K562 (cell line): ENCODE data around the gene OTULINL. TPM values are rescaled to one million over a fixed set of nuclear protein-coding genes. Genes with fewer than 3 reads are reported as not detected.

Experiments used
- ATAC-seq: fragments of 200-7000 bp; cut with Tn5 transposase; 3 replicates; pipeline ENCODE4 v1.9.1; 2020; ENCODE audit warnings: moderate library complexity
- BruUV-seq: library from RNA; stranded (reverse); fragments of 400-500 nt; replicated peaks from 2 replicates; lab custom pipeline; 2021; lab: Mats Ljungman, UMichigan
- CTCF ChIA-PET: fragments of 300-600 bp; formaldehyde crosslinking; extraction: SDS; loops from one replicate; lab custom pipeline; 2021; ENCODE audit warnings: low intra/inter-chr PET ratio; lab: Yijun Ruan, JAX
- POLR2A ChIA-PET: fragments of 300-600, 350-650 bp; sonication (Branson Sonifier 250); formaldehyde crosslinking; extraction: SDS; loops from one replicate; lab custom pipeline; 2021; ENCODE audit warnings: antibody characterized with exemption, inconsistent platforms; lab: Yijun Ruan, JAX
- DNase-seq, 4 experiments: peaks; one replicate each; pipeline versions ENCODE4 v3.0.0 to v3.0.0-alpha.2; 2011 to 2018; ENCODE audit warnings: low spot score in 3 of 4, mixed read lengths in 3 of 4; ENCODE audit errors: extremely low read depth in 1 of 4
- FAIRE-seq: peaks from 2 replicates; lab custom pipeline; 2011; peaks lifted over from hg19 to GRCh38; lab: Jason Lieb, UNC
- H2AFZ ChIP-seq: 2 replicates; pipeline ENCODE4 v1.6.0; 2011; ENCODE audit warnings: low read depth, low read length, control low read depth, inconsistent platforms
- H3K27ac ChIP-seq: fragments of 200-600 bp; 3 replicates; pipeline ENCODE4 v1.8.0; 2011; ENCODE audit warnings: low read depth, mild to moderate bottlenecking, control low read depth, inconsistent platforms, low read length, moderate library complexity, mixed read lengths; ENCODE audit errors: extremely low read depth
- H3K27me3 ChIP-seq, 2 experiments: fragments of 300-600 bp in 1 of 2; 2 replicates in 1 of 2; 3 replicates in 1 of 2; pipeline versions ENCODE4 v1.6.0 to v1.8.0; 2011; ENCODE audit warnings: inconsistent platforms in 2 of 2, low read length in 2 of 2, mild to moderate bottlenecking in 1 of 2, mixed read lengths in 1 of 2, moderate library complexity in 1 of 2; ENCODE audit not compliant: control insufficient read depth in 2 of 2, insufficient read depth in 2 of 2
- H3K36me3 ChIP-seq: fragments of 300-600 bp; 3 replicates; pipeline ENCODE4 v1.8.0; 2011; ENCODE audit warnings: mild to moderate bottlenecking, low read length, inconsistent platforms; ENCODE audit not compliant: control insufficient read depth, insufficient read depth
- H3K4me1 ChIP-seq, 2 experiments: fragments of 200-600 bp in 1 of 2; replicated peaks in 1 of 2; 2 replicates in 1 of 2; 3 replicates in 1 of 2; pipeline versions ENCODE4 v1.5.1 to v1.8.0; 2011; ENCODE audit warnings: inconsistent platforms in 2 of 2, low read length in 2 of 2, mild to moderate bottlenecking in 1 of 2, mixed read lengths in 1 of 2, moderate library complexity in 1 of 2; ENCODE audit not compliant: control insufficient read depth in 2 of 2, insufficient read depth in 2 of 2
- H3K4me2 ChIP-seq: 2 replicates; pipeline ENCODE4 v1.6.1; 2011; ENCODE audit warnings: low read length, control low read depth, inconsistent platforms, mixed read lengths; ENCODE audit not compliant: insufficient read depth
- H3K4me3 ChIP-seq: fragments of 200-600 bp; sonication (generic), shearing (Covaris generic); 2 replicates; pipeline ENCODE4 v1.5.1; 2016; ENCODE audit warnings: control low read depth, inconsistent platforms
- H3K79me2 ChIP-seq: fragments of 200-600 bp; 3 replicates; pipeline ENCODE4 v1.8.0; 2011; ENCODE audit warnings: low read length, inconsistent platforms; ENCODE audit not compliant: control insufficient read depth, insufficient read depth
- H3K9ac ChIP-seq, 2 experiments: 2 replicates each; pipeline versions ENCODE4 v1.6.0 to v1.6.1; 2011; ENCODE audit warnings: low read depth in 2 of 2, low read length in 2 of 2, control low read depth in 1 of 2, inconsistent platforms in 1 of 2, mild to moderate bottlenecking in 1 of 2, mixed read lengths in 1 of 2; ENCODE audit not compliant: insufficient read depth in 1 of 2
- H3K9me1 ChIP-seq: one replicate; pipeline ENCODE4 v1.6.0; 2011; ENCODE audit warnings: inconsistent platforms, mild to moderate bottlenecking, low read length, moderate library complexity; ENCODE audit not compliant: control insufficient read depth, insufficient read depth
- H3K9me3 ChIP-seq: replicated peaks from 2 replicates; pipeline ENCODE4 v1.5.1; 2011; ENCODE audit warnings: low read depth, low read length, inconsistent platforms; ENCODE audit not compliant: control insufficient read depth, insufficient read depth
- H4K20me1 ChIP-seq: replicated peaks from 2 replicates; pipeline ENCODE4 v1.6.1; 2011; ENCODE audit warnings: low read length, inconsistent platforms, mixed read lengths; ENCODE audit not compliant: control insufficient read depth, insufficient read depth
- MCM2 ChIP-seq: fragments of 450-650 bp; IDR thresholded peaks from 2 replicates; pipeline ENCODE4 v1.6.1; 2017; ENCODE audit warnings: low read depth, mild to moderate bottlenecking
- NR2C2 ChIP-seq, 2 experiments: fragments of 200-800 bp in 1 of 2; sonication (Bioruptor generic) in 1 of 2; sonication (generic) in 1 of 2; formaldehyde crosslinking in 1 of 2; IDR thresholded peaks; 2 replicates each; pipeline versions ENCODE4 v1.6.1 to v1.8.0; 2016 to 2022; ENCODE audit warnings: mild to moderate bottlenecking in 1 of 2, missing compliant biosample characterization in 1 of 2, missing genetic modification characterization in 1 of 2, missing genetic modification reagents in 1 of 2
- SPI1 ChIP-seq: IDR thresholded peaks from 2 replicates; pipeline ENCODE4 v1.6.1; 2011; ENCODE audit warnings: low read depth, low read length, control low read depth, borderline replicate concordance
- ZNF444 ChIP-seq: fragments of 250-450 bp; sonication (Bioruptor Pico); IDR thresholded peaks from 2 replicates; pipeline ENCODE4 v1.4.0; 2020; ENCODE audit warnings: mild to moderate bottlenecking, moderate library complexity
- WGBS: fragments of 100-300 bp; shearing (Covaris generic); methylation state at CpG from one replicate; pipeline ENCODE4 v1.1.6; 2016; ENCODE audit warnings: low coverage, mixed read lengths; ENCODE audit not compliant: insufficient coverage; ENCODE audit errors: missing lambda C conversion rate; 5-methylcytosine and 5-hydroxymethylcytosine counted together
- in situ Hi-C: fragments of 300-500 bp; cut with MboI; formaldehyde crosslinking; loops from 4 replicates; pipeline ENCODE4 v1.15.0; 2018; ENCODE audit warnings: inconsistent platforms, mixed read lengths
- intact Hi-C: fragments of 100-400 bp; cut with micrococcal nuclease; formaldehyde crosslinking; loops from 2 replicates; pipeline ENCODE4 v1.14.2; 2022
- polyA plus RNA-seq, 8 experiments: library from polyadenylated mRNA; depleted of rRNA in 4 of 8; stranded (reverse) in 5 of 8; unstranded in 3 of 8; fragments of >200 nt; fragmentation: Nextera tagmentation in 2 of 8; fragmentation: Illumina TruSeq in 1 of 8; extraction: Ambion mirVana in 2 of 8; extraction: Trizol in 1 of 8; gene quantifications; 2 replicates each; pipeline versions ENCODE4 v1.2.1 to v1.2.3, GENCODE V29; 2011 to 2014; ENCODE audit warnings: inconsistent platforms in 1 of 8, missing spikeins in 1 of 8
- total RNA-seq, 7 experiments: library from RNA; depleted of rRNA in 6 of 7; stranded (reverse); fragments of >200 nt in 6 of 7; fragmentation: Illumina TruSeq in 2 of 7; extraction: Trizol in 2 of 7; gene quantifications; 2 replicates each; pipeline versions ENCODE4 v1.2.1 to v1.2.3, GENCODE V29; 2011 to 2021; ENCODE audit warnings: low replicate concordance in 1 of 7
- TF ChIP-seq, protein P1 (sequence below): fragments of 250-450 bp; sonication (Bioruptor Pico); IDR thresholded peaks from 2 replicates; pipeline ENCODE4 v1.5.0; 2021

The OTULINL gene
- total and polyA plus RNA-seq, 9 of the 15 experiments (the other 6 are each of a cell fraction or from before 2014, with no cell fraction given): 0.13 to 0.18 TPM; not detected in 7

DNA sequence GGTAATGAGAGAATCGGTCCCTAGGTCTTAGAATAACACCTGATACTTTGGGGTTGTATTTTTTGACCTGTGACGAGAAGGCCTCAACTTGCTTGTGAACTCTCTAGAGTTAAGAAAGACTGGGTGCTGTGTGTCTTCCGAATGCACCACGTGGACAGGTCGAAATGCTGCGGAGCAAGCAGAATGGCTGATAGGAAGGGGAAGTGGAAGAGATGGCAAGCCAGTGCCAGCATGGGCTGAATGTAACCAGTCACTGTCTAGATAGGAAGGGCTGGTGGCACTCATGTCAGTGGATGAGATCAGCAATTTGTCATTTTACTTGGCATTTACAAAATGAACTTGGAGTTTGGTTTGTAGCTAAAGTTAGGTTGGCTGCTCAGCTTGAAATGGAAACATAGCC lies 5.6 kb downstream of the OTULINL start:
- H3K4me2 ChIP-seq: no peak overlapping the region
- under 1% methylated on average over 6 of the region's 6 CpGs for WGBS
- no peak overlapping the region for H2AFZ ChIP-seq
- no peak for TF ChIP-seq NR2C2 (CRISPR knock-in tag; IDR thresholded peaks at IDR 0.05)
- TF ChIP-seq NR2C2 (tag; IDR thresholded peaks at IDR 0.05): no peak
- 0 out of 2 replicates have a peak, but pooled peaks have one; percentile 2 for TF ChIP-seq SPI1
- no peak overlapping the region for H3K9ac ChIP-seq
- DNase-seq (no peak), ATAC-seq (no peak), FAIRE-seq (no peak)
- no peaks in the 10 kb centered on the region for H3K9me3 ChIP-seq
- in situ Hi-C loops: no loop called here
- BruUV-seq: no TSS peak
- H3K27me3 ChIP-seq: peaks cover 7 to 11% of the 10 kb centered on the region in 2 experiments; a peak in 4 of 5 replicates
- ChIA-PET CTCF (no interaction called here), POLR2A (no interaction called here)
- no peaks in the 10 kb centered on the region for H3K79me2 ChIP-seq
- H3K9me1 ChIP-seq: no peaks in the 10 kb centered on the region
- no peaks in the 10 kb centered on the region for H4K20me1 ChIP-seq
- no peak overlapping the region for H3K27ac ChIP-seq
- no peaks in the 10 kb centered on the region for H3K36me3 ChIP-seq
- no peak overlapping the region for H3K4me3 ChIP-seq
- H3K4me1 ChIP-seq: peaks cover 0 to 3% of the 10 kb centered on the region in 2 experiments; a peak in 2 of 5 replicates
- intact Hi-C loops: no loop called here

DNA sequence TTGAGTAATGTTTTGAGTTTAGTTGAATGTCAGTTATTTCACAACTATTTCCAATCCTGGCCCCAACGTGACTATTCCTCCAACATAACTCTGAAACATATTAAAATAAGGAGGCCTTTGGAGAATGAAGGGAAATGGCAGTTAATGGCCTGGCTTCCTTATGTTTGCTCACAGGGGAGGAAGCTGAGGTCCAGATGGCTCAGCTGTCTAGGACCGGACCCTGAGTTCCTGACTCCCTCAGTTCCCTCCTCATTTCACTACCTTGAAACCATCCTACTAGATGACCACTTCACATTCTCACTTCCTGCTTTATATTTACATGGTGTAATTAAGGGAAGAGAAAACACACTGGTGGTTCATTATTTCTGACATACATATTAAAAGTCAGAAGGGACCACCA lies 6.6 kb downstream of the OTULINL start:
- intact Hi-C loops: no loop called here
- POLR2A ChIA-PET: interaction anchor here (1.5 kb wide), 1 partner anchor 11 kb away, joined by 3 read pairs; no protein-coding TSS in a partner anchor
- 0% methylated on average over 2 of the region's 2 CpGs for whole genome bisulfite sequencing
- Histone ChIP-seq H3K27ac (no peak overlapping the region), H3K36me3 (no peaks in the 10 kb centered on the region), H3K9me1 (no peaks in the 10 kb centered on the region), H3K4me2 (no peak overlapping the region), H3K4me1 (no peaks in the 10 kb centered on the region), H3K9ac (no peak overlapping the region), H4K20me1 (no peaks in the 10 kb centered on the region), H3K9me3 (no peaks in the 10 kb centered on the region), H3K4me3 (no peak overlapping the region), H2AFZ (no peak overlapping the region), H3K79me2 (no peaks in the 10 kb centered on the region), H3K27me3 (peaks cover 3 to 8% of the 10 kb centered on the region in 2 experiments; a peak in 3 of 5 replicates)
- DNase-seq: no peak
- in situ Hi-C loops: no loop called here
- no peak for FAIRE-seq
- TF ChIP-seq MCM2: no peak
- TF ChIP-seq, protein P1, sequence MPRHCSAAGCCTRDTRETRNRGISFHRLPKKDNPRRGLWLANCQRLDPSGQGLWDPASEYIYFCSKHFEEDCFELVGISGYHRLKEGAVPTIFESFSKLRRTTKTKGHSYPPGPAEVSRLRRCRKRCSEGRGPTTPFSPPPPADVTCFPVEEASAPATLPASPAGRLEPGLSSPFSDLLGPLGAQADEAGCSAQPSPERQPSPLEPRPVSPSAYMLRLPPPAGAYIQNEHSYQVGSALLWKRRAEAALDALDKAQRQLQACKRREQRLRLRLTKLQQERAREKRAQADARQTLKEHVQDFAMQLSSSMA (CRISPR knock-in tag): no peak
- TF ChIP-seq ZNF444 (CRISPR knock-in tag): no peak
- no TSS peak for BruUV-seq
- CTCF ChIA-PET: no interaction called here
- no peak for ATAC-seq
